ENCODE data around the gene CDH12.
"Not testable (repeated sequence)": the region's sequence is repeated elsewhere in the genome, so short reads cannot be mapped to it uniquely, and the experiment has no call there.

The CDH12 gene

DNA sequence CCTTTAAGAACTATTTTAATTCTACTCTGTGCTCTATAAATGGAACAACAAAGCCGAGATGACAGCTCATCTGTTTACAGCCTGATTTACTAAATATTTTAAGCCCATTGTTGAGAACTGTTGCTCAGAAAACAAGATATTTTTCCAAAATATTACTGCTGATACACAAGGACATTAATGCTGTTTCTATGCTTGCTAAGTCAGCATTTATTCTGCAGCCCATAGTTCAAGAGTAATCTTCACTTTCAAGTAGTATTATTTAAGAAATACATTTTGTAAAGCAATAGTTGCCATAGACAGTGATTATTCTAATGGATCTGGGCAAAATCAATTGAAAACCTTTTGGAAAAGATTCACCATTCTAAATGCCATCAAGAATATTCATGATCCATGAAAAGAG is 208.3 kb downstream of the CDH12 start:
- Histone ChIP-seq H3K27me3 (no peaks in the 10 kb centered on the region), H3K4me1 (no peaks in the 10 kb centered on the region), H3K4me3 (no peak overlapping the region), H3K4me2 (no peak overlapping the region), H3K36me3 (no peaks in the 10 kb centered on the region), H3K9me3 (replicated peaks in 1 of 11) (no peaks in the 10 kb centered on the region), H4K20me1 (no peaks in the 10 kb centered on the region), H3K9ac (no peak overlapping the region), H3K27ac (no peak overlapping the region)
- TF ChIP-seq Cebpa-rat (IDR thresholded peaks at IDR 0.05) = no peak

DNA sequence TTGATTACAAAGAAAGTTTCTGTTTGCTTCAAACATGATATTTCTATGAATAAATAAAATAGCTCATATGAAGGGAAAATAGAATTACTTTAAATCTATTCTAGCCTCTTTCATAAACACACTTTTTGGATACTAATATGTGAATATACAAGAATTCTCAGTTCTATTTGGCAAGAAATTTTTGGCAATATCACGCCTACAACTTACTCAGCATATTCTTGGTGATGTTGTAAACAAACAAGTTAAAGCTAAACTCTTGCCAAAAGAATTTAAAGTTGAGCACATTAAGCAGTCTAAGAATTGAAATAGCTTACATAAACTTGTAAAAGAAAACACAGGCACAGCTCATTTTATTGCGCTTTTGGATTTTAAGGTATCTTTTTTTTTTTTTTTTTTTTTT is 209.8 kb downstream of the CDH12 start:
- no peak for TF ChIP-seq Cebpa-rat (IDR thresholded peaks at IDR 0.05)

DNA sequence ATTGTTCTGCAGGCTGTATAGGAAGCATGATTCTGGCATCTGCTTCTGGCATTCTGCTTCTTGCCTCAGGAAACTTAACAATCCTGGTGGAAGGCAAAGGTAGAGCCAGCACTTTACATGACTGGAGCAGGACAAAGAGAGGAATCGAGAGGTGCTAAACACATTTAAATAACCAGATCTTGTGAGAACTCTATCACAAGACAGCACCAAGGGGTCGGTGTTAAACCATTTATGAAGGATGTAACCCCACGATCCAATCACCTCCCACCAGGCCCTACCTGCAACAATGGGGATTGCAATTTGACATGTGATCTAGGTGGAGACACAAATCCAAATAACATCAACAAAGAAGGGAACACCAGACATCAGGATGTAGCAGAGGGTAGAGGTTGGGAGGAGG is 221.5 kb downstream of the CDH12 start:
- H3K36me3 ChIP-seq = no peaks in the 10 kb centered on the region
- no peaks in the 10 kb centered on the region for H3K4me1 ChIP-seq
- no peak overlapping the region for H3K9ac ChIP-seq
- no peaks in the 10 kb centered on the region for H3K27me3 ChIP-seq
- H3K4me3 ChIP-seq = no peak overlapping the region
- no peaks in the 10 kb centered on the region for H4K20me1 ChIP-seq
- H3K27ac ChIP-seq = no peak overlapping the region
- no peak for TF ChIP-seq Cebpa-rat (IDR thresholded peaks at IDR 0.05)
- H3K4me2 ChIP-seq = no peak overlapping the region
- no peaks in the 10 kb centered on the region for H3K9me3 ChIP-seq (replicated peaks in 1 of 11)

More for the DNA sequence above, 209.8 kb downstream of the CDH12 start:
- no peaks in the 10 kb centered on the region for H3K4me1 ChIP-seq
- H3K9ac ChIP-seq = no peak overlapping the region
- H3K4me2 ChIP-seq = no peak overlapping the region
- no peak overlapping the region for H3K4me3 ChIP-seq
- no peak overlapping the region for H3K27ac ChIP-seq
- H3K9me3 ChIP-seq (replicated peaks in 1 of 11) = no peaks in the 10 kb centered on the region
- no peaks in the 10 kb centered on the region for H3K36me3 ChIP-seq
- H4K20me1 ChIP-seq = no peaks in the 10 kb centered on the region
- H3K27me3 ChIP-seq = no peaks in the 10 kb centered on the region

DNA sequence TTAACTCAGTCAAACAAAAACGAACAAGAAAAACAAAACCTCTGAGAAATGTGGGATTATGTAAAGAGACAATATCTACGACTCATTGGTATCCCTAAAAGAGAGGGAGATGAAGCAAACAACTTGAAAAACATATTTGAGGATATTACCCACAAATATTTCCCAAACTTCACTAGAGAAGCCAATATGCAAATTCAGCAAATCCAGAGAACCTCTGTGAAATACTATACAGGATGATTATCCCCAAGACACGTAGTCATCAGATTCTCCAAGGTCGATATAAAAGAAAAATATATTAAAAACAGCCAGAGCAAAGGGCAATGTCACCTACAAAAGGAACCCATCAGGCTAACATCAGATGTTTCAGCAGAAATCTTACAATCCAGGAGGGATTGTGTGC is 226.1 kb downstream of the CDH12 start:
- Histone ChIP-seq H4K20me1 (no peaks in the 10 kb centered on the region), H3K4me1 (no peaks in the 10 kb centered on the region), H3K4me3 (no peak overlapping the region), H3K4me2 (no peak overlapping the region), H3K9me3 (replicated peaks in 1 of 11) (peaks cover 0 to 9% (median 0%) of the 10 kb centered on the region in 11 experiments; a peak in 4 of 22 replicates), H3K27ac (no peak overlapping the region), H3K9ac (no peak overlapping the region), H3K36me3 (no peaks in the 10 kb centered on the region), H3K27me3 (no peaks in the 10 kb centered on the region)
- TF ChIP-seq Cebpa-rat (IDR thresholded peaks at IDR 0.05) = no peak

DNA sequence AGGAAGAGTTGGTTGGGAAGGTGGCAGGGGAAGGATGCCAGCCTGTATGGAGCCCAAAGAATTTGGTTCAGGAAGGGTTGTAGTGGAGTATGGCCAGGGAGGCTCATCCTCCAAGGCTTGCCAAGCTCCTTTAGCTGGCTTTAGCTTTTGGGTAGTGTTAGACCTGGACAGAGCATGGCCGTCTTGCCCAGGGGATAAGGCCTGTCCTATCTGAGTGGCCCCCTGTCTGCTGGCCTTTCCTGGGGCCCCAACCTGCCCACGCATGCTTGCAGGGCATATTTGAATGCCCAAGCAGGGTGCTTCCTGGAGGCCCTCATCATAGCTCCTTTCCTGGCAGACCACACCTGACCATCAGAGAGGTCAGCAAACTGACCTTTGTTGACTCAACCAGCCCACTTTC is 227.7 kb downstream of the CDH12 start:
- Histone ChIP-seq H3K4me3 (no peak overlapping the region), H3K4me2 (no peak overlapping the region), H3K36me3 (no peaks in the 10 kb centered on the region), H3K4me1 (no peaks in the 10 kb centered on the region), H3K9me3 (replicated peaks in 1 of 11) (peaks cover 0 to 9% (median 0%) of the 10 kb centered on the region in 11 experiments; a peak in 4 of 22 replicates), H3K27me3 (no peaks in the 10 kb centered on the region), H4K20me1 (no peaks in the 10 kb centered on the region), H3K9ac (no peak overlapping the region), H3K27ac (no peak overlapping the region)
- no peak for TF ChIP-seq Cebpa-rat (IDR thresholded peaks at IDR 0.05)

DNA sequence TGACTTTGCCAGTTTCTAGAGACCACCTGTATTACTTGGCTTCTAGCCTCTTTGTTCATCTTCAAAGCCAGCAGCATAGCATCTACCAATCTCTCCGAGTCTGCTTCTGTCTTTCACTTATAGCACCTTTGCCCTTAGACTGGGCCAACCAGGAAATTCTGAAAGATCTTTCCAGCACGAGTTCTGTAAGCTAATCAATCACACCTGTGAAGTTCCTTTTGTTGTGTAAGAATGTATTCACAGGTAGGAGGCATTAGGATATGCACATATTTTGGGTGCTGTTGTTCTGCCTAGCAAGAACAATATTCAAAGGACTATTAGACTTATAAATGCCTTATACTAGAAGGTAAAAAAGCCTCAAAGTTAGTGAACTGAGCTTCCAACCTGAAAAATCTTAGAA is 232.1 kb downstream of the CDH12 start:
- H3K27ac ChIP-seq = no peak overlapping the region
- H3K9ac ChIP-seq = no peak overlapping the region
- no peak for TF ChIP-seq Cebpa-rat (IDR thresholded peaks at IDR 0.05)
- H4K20me1 ChIP-seq = no peaks in the 10 kb centered on the region
- H3K4me3 ChIP-seq = no peak overlapping the region
- H3K4me1 ChIP-seq = no peaks in the 10 kb centered on the region
- no peaks in the 10 kb centered on the region for H3K27me3 ChIP-seq
- H3K36me3 ChIP-seq = no peaks in the 10 kb centered on the region
- H3K9me3 ChIP-seq (replicated peaks in 1 of 11) = peaks cover 0 to 8% (median 0%) of the 10 kb centered on the region in 11 experiments; a peak in 4 of 22 replicates
- H3K4me2 ChIP-seq = no peak overlapping the region

DNA sequence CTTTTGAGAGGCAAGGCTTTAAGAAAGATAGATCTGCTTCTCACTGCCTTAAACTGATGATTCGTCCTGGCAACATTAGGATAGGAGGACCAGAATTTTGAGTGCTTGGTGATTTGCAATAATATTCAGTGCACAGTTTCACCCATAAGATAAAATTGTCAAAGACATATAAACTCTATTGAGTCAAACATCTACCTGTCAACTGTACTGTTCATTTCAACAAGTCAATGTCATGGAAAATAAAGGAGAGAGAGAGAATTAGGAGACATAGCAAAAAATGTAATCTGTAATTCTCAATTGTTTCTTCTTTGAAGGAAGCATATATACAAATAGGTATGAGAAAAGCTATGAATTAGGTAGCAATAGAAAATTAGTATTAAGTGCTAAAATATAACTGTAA is 237.2 kb downstream of the CDH12 start:
- TF ChIP-seq Cebpa-rat (IDR thresholded peaks at IDR 0.05) = no peak
- Histone ChIP-seq H3K27ac (no peak overlapping the region), H3K9me3 (replicated peaks in 1 of 11) (no peaks in the 10 kb centered on the region), H3K36me3 (no peaks in the 10 kb centered on the region), H3K4me2 (no peak overlapping the region), H3K4me3 (no peak overlapping the region), H3K27me3 (no peaks in the 10 kb centered on the region), H3K4me1 (no peaks in the 10 kb centered on the region), H3K9ac (no peak overlapping the region), H4K20me1 (no peaks in the 10 kb centered on the region)

DNA sequence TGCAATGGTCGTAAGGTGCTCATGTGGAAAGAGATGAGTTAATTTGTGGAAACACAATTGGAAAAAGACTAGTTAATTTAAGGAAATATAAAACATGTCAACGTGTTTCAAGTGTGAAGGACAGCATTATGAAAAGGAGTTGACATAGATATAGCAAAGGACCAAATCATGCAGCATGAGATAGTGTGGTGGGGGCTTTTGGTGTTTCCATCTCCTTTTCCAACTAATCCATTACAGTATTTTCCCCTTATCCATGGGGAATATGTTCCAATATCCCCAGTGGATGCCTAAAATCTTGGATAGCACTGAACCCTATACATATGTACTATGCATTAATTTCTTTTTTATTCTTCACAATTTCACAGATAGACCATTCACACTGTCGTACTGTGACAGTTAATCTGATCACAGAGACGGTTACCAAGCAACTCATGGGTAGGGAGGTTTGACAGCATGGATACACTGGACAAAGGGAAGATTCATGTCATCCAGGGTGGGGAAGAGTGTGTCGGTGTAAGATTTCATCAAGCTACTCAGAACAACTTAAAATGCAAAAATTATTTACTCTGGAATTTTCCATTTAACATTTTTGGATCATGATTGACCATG is 238.6 kb downstream of the CDH12 start:
- H3K36me3 ChIP-seq = no peaks in the 10 kb centered on the region
- no peak overlapping the region for H3K4me3 ChIP-seq
- no peaks in the 10 kb centered on the region for H3K9me3 ChIP-seq (replicated peaks in 1 of 11)
- no peaks in the 10 kb centered on the region for H4K20me1 ChIP-seq
- TF ChIP-seq Cebpa-rat (IDR thresholded peaks at IDR 0.05) = no peak
- H3K4me1 ChIP-seq = no peaks in the 10 kb centered on the region
- H3K4me2 ChIP-seq = no peak overlapping the region
- no peaks in the 10 kb centered on the region for H3K27me3 ChIP-seq
- H3K27ac ChIP-seq = no peak overlapping the region
- H3K9ac ChIP-seq = no peak overlapping the region

DNA sequence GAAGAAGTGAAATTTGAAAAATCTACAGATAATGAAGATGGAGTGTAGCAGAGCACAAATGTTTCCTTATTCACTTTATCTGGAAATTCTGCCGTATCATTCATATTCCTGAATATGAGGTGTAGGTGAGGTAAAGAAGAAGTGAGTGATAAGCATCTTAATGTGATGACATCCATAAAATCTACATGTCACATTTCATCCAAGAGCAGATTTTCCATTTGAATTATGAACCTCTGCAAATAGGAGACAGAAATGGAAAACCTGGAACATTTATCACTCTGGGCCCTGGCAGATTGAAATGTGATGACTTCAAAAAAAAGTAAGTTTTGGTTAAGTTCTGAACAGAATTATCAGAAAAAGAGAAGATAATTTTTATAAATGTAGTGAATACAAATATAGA is 240.2 kb downstream of the CDH12 start:
- H3K27me3 ChIP-seq = no peaks in the 10 kb centered on the region
- TF ChIP-seq Cebpa-rat (IDR thresholded peaks at IDR 0.05) = no peak
- H3K4me3 ChIP-seq = no peak overlapping the region

DNA sequence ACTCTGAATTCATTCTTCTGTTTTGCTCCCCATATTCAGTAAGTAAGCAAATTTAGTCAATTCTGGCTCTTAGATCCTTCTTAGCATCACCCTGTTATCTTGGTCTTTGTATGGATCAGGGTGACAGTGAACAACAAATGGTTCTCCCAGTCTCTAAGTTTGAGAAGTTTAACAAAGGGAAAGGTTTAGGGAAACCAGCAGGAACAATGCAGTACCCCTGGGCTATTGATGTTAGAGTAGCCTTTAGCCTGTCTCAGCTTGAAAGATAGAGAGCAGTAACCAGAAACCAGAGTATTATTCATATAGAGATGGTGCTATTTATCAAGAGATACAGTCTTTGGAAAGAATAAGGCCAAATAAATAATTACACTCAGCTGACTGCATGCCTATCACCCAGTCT is 241.8 kb downstream of the CDH12 start:
- Histone ChIP-seq H3K9ac (no peak overlapping the region), H4K20me1 (no peaks in the 10 kb centered on the region), H3K27ac (no peak overlapping the region), H3K4me3 (no peak overlapping the region), H3K4me1 (no peaks in the 10 kb centered on the region), H3K36me3 (no peaks in the 10 kb centered on the region), H3K9me3 (replicated peaks in 1 of 11) (peaks cover 12 to 20% (median 15%) of the 10 kb centered on the region in 11 experiments; a peak in 20 of 22 replicates), H3K4me2 (no peak overlapping the region), H3K27me3 (no peaks in the 10 kb centered on the region)
- TF ChIP-seq Cebpa-rat (IDR thresholded peaks at IDR 0.05) = no peak

More for the DNA sequence above, 240.2 kb downstream of the CDH12 start:
- no peak overlapping the region for H3K4me2 ChIP-seq
- H3K27ac ChIP-seq = no peak overlapping the region
- no peak overlapping the region for H3K9ac ChIP-seq
- no peaks in the 10 kb centered on the region for H3K36me3 ChIP-seq
- no peaks in the 10 kb centered on the region for H3K4me1 ChIP-seq
- no peaks in the 10 kb centered on the region for H4K20me1 ChIP-seq
- peaks cover 0 to 6% (median 3%) of the 10 kb centered on the region in 11 experiments; a peak in 15 of 22 replicates for H3K9me3 ChIP-seq (replicated peaks in 1 of 11)

DNA sequence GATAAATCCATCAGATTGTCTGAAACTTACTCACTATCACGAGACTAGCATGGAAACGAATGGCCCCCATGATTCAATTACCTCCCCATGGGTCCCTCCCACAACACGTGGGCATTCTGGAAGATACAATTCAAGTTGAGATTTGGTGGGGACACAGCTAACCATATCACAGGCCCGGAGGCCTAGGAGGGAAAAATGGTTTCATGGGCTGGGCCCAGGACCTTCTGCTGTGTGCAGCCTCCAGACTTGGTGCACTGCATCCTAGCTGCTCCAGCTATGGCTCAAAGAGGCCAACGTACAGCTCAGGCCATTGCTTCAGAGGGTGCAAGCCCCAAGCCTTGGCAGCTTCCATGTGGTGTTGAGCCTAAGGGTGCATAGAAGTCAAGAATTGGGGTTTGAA is 245.6 kb downstream of the CDH12 start:
- H3K9ac ChIP-seq, H3K36me3 ChIP-seq, H3K4me3 ChIP-seq, H3K4me2 ChIP-seq, H3K27me3 ChIP-seq, H4K20me1 ChIP-seq, H3K27ac ChIP-seq, H3K4me1 ChIP-seq: not testable (repeated sequence)
- H3K9me3 ChIP-seq (replicated peaks in 1 of 11) = peaks cover 12 to 20% (median 15%) of the 10 kb centered on the region in 11 experiments; a peak in 20 of 22 replicates
